HG03565 (cell line): ENCODE data around the gene MED26.
"Not testable (repeated sequence)": the region's sequence is repeated elsewhere in the genome, so short reads cannot be mapped to it uniquely, and the experiment has no call there.

Experiments
- ATAC-seq: cut with Tn5 transposase; IDR thresholded peaks from one replicate; pipeline ENCODE4 v1.9.1; 2021; ENCODE audit warnings: mild to moderate bottlenecking, moderate library complexity; ENCODE audit not compliant: unreplicated experiment

Gene MED26

DNA sequence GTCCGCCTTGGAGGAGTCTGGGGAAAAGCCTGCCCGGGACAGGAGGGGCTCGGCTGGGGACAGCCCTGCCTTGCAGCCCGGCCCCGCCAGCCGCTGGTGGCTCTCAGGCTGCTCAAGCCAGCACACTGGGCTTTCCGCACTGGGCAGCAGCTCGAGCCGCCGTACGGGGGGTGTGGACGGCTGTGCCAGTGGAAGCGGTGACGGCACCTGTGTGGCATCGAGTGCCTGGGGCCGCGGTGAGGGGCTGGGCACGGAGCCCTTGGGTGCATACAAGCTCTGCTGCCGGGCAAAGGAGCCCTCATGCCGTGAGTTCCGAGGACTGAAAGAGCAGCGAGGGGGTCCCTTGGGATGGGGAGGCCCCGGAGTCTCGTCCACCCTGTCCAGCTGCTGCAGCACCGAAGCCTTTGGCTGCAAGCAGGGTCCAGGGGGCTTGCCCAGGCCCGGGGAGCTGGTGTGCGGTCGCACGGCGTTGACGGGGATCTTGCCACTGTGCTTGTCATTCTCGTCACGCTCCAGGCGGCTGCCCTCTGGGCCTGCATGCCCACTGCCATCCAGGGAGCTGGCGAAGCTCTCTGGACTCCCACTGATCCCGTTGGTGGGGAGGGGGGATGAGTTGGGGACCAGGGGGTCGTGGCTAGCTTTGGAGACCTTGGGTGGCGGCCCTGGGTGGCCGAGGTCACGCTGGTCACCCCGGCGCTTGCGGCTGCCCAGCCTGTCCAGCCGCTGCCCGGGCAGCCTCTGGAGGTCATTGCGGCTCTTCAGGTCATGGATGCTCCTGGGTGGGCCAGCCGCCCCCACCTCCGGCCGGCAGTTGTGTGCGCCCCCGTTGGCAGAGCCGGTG, 51.1 kb downstream of the MED26 start:
- no peak for ATAC-seq

DNA sequence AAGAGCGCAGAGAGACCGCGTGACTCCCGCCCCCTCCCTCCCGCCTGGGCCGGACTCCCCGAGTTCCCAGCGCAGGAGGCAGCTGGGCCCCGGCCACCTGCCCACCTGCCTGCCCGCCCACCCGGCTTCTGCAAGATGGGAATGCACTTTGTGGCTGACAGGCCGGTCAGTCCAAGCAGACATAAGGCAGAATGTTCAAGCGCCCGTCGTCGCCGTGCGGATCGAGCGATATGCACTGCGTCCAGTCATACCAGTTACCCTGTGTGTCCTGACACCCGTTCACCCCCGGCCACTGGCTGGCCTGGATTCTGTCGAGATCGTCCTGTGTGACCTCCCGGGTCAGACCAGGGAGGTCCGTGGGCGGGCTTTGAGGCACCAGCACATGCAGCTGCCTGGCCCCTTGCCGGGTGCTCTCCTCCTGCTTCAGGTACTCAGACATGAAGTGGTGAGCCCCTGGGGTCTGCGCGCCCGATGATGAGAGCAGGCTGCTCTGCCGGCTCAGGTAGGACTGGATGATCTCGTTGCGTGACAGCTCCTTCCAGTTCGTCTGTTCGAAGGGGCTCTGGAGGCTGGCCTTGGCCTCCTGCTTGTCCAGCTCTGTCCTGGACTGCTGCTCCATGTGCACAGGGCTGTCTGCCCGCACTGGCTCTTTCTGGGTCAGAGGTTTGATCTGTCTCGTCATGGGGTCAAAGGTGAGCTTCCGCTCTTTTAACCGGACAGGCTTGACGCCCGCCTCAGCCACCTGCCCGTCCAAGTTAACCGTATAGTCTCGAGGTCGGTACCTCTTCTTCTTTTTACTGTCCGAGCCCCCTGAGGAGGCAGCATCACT, 51.9 kb downstream of the MED26 start:
- ATAC-seq, result no peak

DNA sequence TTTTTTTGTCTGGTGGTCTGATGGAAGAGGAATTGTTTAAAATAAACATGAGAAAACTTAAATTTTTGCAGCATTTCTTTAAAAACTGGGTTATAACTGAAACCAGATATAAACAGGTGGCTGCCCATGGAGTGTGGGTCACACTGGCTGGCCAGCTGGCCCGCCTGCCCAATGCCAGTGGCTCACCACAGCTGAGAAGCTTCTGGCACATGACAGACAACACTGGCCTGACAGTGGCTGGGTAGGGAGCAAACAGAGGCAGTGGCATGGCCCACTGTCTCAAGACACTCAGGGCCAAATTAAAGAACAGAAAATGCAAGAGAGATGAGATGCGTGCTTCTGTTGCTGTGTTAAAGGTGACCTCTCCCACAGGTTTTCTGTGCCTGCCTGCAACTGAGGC, 52.7 kb downstream of the MED26 start:
- no peak for ATAC-seq

DNA sequence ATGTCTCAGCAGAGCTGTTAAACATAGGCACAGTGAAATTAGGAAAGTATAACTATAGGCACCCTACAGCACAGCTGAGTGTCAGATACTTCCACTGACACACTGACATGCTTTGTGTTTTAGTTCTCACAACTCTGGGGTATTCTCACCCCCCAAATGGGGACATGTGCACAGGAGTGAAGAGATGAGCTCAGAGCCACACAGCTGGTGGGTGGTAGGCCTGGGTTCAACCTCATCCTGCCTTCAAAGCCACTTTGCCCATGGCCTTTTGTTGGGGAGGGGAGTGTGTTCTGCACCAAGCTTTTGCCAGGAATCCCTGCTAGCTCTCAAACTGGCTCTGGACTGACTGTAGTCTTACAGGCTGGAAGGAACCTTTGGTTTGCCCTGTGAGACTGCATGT, 54.1 kb downstream of the MED26 start:
- no peak for ATAC-seq

DNA sequence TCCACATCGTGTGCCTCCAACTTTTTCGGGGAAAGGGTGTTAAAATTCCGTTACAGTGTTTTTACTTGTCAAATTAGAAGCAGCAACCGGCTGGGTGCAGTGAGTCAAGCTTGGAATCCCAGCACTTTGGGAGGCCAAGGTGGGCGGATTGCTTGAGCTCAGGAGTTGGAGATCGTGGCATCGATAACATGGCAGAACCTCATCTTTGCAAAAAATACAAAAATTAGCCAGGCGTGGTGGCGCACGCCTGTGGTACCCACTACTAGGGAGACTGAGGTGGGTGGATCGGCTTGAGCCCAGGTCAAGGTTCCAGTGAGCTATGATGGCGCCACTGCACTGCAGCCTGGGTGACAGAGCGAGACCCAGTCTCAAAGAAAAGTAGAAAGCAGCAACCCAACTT, 54.7 kb downstream of the MED26 start:
- no peak for ATAC-seq

DNA sequence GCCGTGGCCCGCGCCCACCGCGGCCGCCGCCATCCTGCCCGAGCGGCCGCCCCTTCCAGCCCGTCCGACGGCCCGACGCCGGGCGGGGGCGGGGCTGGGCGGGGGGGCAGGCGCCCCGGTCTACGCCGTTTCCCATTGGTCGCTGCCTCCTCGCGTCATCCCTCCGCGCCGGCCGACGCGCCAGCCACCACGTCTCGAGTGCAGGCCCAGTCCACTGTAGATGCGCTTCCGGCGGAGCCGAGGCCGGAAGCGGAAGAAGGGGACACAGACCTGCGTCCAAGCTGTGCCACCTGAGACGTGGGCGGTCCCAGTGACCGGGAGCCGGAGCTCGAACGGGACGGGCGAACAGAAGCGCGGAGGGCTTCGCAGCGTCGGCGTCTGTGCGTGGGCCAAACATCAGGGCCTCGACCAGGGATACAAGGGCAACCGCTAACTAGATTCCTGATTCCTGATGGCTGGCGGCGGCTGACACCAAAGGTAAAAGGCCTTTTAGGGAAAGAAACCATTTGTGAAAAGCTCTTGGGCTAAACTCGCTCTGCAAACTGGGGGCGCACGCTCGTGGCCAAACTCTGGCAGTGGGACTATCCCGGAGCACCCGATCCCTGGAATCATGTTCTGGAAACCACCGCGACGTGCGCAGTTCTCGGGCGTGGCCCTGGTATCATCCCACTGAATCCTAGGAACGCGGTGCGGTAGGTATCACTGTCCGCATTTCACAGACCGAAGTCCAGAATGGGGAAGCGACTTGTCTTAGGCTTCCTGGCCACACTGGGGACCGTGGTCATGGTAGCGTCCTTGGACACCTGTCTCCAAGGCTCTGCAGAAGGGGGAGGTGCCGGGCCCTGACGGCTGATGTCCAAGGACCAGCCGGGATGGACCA, 55.4 kb downstream of the MED26 start, which contains the start of gene SLC35E1:
TSS of gene SLC35E1 (minus strand) at position 84 of the 880 bp plus-strand sequence. CDS start at position 33, 51 bp downstream.
- peak; percentile 82 for ATAC-seq

DNA sequence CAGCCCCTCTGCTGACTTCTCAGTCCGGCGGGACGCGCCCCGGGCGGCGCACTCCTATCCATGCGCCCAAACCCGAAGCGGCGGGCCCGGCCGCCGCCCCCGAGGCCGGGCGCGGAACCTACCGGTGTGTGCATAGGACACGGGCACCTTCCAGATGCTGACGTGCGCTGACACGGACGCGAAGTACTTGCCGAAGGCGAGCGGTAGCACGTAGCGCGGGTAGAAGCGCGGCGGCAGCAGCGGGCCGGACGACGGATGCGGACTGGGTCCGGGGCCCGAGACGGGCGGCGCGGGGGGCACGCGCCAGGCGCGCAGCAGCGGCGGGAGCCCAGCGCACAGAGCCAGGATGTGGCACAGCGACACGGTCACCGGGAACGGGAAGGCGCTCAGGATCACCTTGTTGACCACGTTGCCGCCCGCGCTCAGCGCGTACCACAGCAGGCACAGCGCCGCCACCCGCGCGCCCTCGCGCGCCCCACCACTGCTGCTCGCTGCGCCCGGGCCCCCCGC, 56.1 kb downstream of the MED26 start:
- peak; percentile 22 for ATAC-seq

DNA sequence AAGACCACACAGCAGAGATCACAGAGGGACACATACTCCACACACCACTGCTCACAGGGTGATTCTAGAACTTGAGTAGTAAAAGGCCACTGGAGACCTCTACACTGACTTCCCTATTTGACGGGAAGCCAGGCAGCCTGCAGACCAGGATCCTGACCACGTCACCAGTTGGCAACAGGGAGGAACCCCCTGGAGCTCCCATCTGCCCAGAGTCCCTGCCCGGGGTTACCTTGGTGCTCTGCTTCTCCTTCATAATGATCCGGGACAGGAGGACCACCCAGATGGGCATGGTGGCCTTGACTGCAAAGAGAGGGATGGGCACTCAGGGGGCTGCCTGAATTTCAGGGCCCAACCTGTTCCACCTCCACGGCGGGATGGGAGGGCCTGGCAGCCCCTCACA, 56.7 kb downstream of the MED26 start:
- ATAC-seq, result no peak

DNA sequence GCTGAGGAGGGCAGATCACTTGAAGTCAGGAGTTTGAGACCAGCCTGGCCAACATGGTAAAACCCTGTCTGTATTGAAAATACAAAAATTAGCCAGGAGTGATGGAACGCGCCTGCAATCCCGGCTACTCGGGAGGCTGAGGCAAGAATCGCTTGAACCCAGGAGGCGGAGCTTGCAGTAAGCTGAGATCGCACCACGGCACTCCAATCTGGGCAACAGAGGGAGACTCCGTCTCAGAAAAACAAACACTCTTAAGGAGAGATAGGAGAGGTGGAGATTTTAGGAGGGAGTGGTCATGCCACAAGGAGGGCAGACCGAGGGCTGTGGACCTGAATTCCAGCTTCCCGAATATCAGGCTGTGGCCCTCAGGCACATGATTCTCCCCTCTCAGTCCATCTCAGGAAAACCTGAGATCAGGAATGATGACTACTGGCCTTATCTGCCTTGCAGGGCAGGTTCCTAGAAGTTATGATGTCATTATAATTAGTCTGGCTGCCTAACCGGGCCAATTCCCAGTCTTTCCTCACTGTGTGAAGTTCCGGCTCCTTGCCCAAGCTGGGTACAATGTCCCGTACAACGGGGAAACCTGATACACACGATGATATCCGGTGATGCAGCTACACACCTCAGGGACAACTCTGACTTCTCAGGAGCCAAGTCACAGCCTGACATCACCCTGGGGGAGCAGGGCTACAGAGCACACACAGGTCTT, 58.2 kb downstream of the MED26 start:
- ATAC-seq, result no peak

DNA sequence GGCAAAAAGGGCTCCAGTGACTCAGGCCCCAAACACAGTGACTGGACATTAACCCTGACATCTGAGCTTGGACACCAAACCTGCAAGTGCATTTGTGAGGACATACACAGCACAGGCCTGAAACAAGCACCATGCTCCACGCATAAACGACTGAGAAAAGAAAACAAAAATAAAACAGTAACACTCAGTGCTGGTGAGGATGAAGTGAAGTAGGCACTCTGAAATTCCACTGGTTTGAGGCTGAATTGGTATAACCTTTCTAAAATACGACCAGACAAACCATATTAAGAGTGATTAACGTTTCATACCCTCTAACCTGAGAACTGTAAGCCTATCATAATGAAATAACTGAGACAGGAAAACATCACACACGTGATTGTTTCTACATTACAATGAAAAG, 61.3 kb downstream of the MED26 start:
- ATAC-seq, result no peak

DNA sequence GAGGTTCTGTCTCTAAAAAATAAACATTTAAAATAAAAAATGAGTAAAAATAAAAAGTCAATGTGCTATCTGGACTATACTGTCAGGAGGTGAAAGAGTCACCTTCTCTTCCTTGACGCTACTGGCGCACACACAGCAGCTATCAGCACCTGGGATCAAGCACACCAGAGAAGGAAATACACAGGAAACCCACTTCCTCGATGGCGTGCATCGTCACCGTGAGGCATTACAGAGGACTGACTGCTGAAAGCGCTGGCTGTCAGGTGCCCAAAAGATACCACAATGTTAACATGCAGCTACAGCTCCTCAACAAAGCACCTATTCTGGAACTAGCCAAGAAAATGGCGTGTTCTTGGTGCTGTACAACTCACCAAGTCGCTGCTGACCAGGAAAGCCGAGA, 61.8 kb downstream of the MED26 start:
- no peak for ATAC-seq

DNA sequence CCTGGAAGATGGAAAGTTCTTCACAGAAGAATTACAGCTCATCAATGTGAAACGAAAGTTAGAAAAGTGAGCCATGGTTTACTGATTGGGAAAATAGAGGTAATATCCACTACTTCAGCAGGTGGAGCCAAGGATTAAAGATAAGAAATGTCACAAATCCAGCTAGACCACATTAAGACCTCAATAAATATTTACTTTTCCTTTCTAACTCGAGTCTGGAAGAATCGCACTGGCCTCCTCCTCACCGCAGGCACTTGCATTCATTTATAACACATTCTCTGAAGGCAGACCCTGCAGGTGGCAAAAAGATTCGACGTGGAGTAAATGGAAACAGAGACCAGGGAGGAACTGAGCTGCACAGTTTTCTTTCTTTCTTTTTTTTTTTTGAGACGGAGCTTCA, 63.2 kb downstream of the MED26 start:
- ATAC-seq, result no peak

DNA sequence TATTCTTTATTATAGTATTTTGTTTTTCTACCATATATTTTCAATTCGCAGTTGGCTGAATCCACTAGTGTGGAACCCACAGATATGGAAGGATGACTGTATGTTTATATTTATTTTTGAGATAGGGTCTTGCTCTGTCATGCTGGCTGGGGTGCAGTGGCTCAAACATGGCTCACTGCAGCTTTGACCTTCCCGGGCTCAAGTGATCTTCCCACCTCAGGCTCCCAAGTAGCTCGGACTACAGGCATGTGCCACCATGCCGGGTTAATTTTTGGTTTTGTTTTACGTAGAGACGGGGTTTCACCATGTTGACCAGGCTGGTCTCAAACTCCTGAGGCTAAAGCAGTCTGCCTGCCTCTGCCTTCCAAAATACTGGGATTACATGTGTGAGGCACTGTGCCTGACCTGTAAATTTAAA, 65.4 kb downstream of the MED26 start:
- ATAC-seq, result no peak

DNA sequence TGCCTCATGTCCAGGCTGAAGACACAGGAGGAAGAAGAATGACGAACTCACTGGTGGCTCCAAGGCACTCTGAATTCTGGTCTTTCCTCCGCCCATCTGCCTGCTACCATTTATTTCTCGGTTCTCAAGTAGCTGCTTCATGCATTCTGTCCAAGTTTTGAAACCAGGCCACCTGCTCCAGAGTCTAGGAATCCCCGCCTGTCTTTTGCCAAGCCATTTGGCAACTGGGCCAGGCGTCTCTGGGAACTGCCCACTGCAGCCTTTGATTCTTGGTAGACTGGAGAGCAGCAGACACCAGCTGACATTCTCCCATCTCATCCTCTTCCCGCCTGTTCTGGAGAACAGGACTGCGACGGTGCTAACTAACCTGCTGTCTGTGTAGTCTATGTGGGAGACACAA, 66.6 kb downstream of the MED26 start:
- no peak for ATAC-seq

DNA sequence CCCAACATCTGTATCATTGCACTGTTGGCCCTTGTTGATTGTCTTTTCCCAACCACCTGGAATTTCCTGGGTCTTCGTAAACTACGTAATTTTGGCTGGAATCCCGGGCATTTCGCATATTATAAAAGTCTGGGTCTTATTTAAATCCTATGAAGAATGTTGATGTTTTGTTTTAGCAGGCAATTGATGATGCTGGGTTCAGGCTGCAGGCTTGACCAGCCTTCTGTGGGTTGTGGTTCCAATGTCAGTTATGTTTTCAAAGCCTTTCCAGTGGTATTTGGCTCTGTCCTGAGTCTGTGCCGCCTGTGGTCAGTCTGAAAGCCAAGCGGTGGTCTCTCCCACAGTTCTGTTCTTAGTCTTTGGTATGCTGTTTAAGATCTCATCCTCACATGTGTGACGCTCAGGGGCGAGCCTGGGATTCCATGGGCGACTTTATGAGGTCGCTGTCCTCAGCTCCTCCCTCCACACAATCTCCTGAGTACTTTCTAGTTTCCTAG, 68.2 kb downstream of the MED26 start:
- ATAC-seq, result no peak

DNA sequence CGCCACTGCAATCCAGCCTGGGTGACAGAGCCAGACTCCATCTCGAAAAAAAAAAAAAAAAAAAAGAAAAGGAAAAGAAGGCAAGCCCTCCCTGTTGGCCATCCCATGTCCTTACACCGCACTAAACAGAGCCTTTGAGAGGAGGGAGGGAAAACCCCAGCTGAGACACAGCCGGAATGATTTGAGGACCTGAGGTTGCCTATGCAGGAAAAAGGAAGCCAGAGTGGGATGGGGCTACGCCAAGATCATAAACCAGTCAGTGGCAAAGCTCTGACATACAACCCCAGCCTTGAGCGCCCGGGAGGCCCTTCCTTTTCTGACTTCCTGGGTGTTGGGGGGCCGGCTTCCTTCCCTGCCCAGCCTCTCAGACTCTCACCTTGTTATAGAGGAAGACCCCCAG, 73.2 kb downstream of the MED26 start:
- ATAC-seq, result no peak

DNA sequence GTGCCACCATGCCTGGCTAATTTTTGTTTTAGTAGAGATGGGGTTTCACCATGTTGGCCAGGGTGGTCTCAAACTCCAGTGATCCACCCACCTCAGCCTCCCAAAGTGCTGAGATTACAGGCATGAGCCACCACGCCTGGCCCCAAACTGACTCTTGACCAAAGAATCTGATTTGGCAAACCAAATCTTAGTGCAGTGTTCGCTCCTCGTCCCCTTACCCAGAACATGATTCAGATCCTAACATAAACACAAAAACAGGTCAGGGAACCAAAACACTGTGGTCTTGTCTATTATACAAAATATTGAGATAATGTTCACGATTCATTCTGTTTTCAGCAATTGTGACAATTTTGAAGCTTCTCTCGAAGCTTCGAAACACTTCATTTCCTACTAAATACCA, 76.1 kb downstream of the MED26 start:
- not testable (repeated sequence) for ATAC-seq

DNA sequence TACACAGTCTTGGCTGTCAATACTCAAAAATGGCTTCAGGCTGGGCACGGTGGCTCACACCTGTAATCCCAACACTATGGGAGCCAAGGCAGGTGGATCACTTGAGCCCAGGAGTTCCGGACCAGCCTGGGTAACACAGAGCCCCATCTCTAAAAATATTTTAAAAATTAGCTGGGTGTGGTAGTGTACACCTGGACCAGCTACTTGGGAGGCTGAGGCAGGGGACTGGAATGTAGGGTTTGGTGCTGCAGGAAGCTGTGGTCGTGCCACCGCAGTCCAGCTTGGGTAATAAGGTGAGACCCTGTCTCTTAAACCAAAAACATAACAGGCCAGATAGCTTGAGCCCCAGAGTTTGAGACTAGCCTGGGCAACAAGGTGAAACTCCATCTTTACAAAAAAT, 79.0 kb downstream of the MED26 start:
- no peak for ATAC-seq

DNA sequence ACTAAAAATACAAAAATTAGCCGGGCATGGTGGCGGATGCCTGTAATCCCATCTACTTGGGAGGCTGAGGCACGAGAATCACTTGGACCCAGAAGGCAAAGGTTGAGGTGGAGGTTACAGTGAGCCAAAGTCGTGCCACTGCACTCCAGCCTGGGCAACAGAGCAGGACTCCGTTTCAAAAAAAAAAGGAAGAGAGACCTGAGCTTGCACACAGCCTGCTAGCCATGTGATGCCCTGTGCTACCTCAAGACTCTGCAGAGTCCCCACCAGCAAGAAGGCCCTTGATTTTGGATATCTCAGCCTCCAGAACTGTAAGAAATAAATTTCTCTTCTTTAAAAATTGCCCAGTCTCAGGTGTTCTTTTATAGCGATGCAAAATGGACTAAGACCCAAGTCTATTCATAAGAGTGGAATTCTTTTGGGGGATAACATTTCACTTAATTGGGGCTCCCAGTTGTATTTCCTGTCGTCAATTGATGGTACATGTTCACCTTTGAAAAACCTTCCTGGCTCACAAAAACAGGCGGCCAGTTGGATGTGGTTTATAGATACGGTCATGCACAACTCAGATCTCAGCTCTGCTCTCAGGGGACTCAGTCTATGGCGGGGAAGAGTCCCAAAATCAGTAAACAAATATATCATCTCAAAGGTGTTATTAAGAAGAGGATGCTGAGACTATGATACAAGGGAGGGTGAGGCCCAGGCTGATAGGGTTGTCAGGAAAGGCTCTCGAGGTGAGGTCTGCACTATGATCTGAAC, 83.4 kb downstream of the MED26 start:
- ATAC-seq, result no peak
